ENCODE data around the gene GIN1. TPM values are rescaled to one million over a fixed set of nuclear protein-coding genes. Genes with fewer than 3 reads are reported as not detected.

Gene GIN1
- total and polyA plus RNA-seq, 4 donors = 1.8 to 6.4 (median 4.0) TPM

GRCh38 chr5:103086547-103086946, 33.4 kb downstream of the GIN1 start:
- Histone ChIP-seq H3K4me1 (ENCODE audit: control insufficient read depth in 4 of 4, insufficient read depth in 4 of 4, low read length in 3 of 4) (no peaks in the 10 kb centered on the region), H3K27me3 (ENCODE audit: control insufficient read depth in 4 of 4, insufficient read depth in 4 of 4, low read length in 3 of 4) (no peaks in the 10 kb centered on the region), H3K9ac (ENCODE audit: low read depth in 1 of 2, low read length in 2 of 2) (no peak overlapping the region), H3K4me3 (ENCODE audit: low read depth in 1 of 3, low read length in 3 of 3) (no peak overlapping the region), H3K27ac (ENCODE audit: low read depth in 1 of 2, low read length in 2 of 2) (no peak overlapping the region), H3K36me3 (ENCODE audit: control insufficient read depth in 4 of 4, insufficient read depth in 3 of 4, low read depth in 1 of 4, low read length in 3 of 4) (peaks cover 3 to 32% (median 11%) of the 10 kb centered on the region in 4 donors), H3K9me3 (ENCODE audit: control insufficient read depth in 4 of 4, low read length in 3 of 4) (peaks cover 2 to 21% (median 5%) of the 10 kb centered on the region in 4 donors)
- TF ChIP-seq JUND (IDR thresholded peaks at IDR 0.05) (no peak), NR2F2 (IDR thresholded peaks at IDR 0.05) (no peak), MAX (IDR thresholded peaks at IDR 0.05) (no peak), RAD21 (IDR thresholded peaks at IDR 0.05) (no peak), EGR1 (IDR thresholded peaks at IDR 0.05; ENCODE audit: low read depth in 2 of 2) (no peak), ZBTB33 (IDR thresholded peaks at IDR 0.05) (no peak), YY1 (IDR thresholded peaks at IDR 0.05) (no peak), SP1 (IDR thresholded peaks at IDR 0.05) (no peak), HNF4G (IDR thresholded peaks at IDR 0.05) (no peak), RXRA (IDR thresholded peaks at IDR 0.05) (no peak), FOXA2 (IDR thresholded peaks at IDR 0.05) (no peak), ATF3 (IDR thresholded peaks at IDR 0.05) (no peak), GABPA (IDR thresholded peaks at IDR 0.05 in 1 of 2, conservative IDR thresholded peaks at IDR 0.05 in 1 of 2) (no peak), TAF1 (conservative IDR thresholded peaks at IDR 0.05) (no peak), FOXA1 (IDR thresholded peaks at IDR 0.05) (no peak), HNF4A (conservative IDR thresholded peaks at IDR 0.05) (no peak)
- TF ChIP-seq, protein P1, sequence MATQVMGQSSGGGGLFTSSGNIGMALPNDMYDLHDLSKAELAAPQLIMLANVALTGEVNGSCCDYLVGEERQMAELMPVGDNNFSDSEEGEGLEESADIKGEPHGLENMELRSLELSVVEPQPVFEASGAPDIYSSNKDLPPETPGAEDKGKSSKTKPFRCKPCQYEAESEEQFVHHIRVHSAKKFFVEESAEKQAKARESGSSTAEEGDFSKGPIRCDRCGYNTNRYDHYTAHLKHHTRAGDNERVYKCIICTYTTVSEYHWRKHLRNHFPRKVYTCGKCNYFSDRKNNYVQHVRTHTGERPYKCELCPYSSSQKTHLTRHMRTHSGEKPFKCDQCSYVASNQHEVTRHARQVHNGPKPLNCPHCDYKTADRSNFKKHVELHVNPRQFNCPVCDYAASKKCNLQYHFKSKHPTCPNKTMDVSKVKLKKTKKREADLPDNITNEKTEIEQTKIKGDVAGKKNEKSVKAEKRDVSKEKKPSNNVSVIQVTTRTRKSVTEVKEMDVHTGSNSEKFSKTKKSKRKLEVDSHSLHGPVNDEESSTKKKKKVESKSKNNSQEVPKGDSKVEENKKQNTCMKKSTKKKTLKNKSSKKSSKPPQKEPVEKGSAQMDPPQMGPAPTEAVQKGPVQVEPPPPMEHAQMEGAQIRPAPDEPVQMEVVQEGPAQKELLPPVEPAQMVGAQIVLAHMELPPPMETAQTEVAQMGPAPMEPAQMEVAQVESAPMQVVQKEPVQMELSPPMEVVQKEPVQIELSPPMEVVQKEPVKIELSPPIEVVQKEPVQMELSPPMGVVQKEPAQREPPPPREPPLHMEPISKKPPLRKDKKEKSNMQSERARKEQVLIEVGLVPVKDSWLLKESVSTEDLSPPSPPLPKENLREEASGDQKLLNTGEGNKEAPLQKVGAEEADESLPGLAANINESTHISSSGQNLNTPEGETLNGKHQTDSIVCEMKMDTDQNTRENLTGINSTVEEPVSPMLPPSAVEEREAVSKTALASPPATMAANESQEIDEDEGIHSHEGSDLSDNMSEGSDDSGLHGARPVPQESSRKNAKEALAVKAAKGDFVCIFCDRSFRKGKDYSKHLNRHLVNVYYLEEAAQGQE (IDR thresholded peaks at IDR 0.05) = no peak
- TF ChIP-seq, protein P2, sequence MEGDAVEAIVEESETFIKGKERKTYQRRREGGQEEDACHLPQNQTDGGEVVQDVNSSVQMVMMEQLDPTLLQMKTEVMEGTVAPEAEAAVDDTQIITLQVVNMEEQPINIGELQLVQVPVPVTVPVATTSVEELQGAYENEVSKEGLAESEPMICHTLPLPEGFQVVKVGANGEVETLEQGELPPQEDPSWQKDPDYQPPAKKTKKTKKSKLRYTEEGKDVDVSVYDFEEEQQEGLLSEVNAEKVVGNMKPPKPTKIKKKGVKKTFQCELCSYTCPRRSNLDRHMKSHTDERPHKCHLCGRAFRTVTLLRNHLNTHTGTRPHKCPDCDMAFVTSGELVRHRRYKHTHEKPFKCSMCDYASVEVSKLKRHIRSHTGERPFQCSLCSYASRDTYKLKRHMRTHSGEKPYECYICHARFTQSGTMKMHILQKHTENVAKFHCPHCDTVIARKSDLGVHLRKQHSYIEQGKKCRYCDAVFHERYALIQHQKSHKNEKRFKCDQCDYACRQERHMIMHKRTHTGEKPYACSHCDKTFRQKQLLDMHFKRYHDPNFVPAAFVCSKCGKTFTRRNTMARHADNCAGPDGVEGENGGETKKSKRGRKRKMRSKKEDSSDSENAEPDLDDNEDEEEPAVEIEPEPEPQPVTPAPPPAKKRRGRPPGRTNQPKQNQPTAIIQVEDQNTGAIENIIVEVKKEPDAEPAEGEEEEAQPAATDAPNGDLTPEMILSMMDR (IDR thresholded peaks at IDR 0.05; ENCODE audit: low read depth, low read length, missing input control) = no peak
- no peak for DNase-seq (ENCODE audit: low spot score)
- 98% methylated on average over 1 of the region's 1 CpG for WGBS

Measured in liver (tissue), 9 donors.